ENCODE data around the gene PCDHB4.
"Not testable (repeated sequence)": the region's sequence is repeated elsewhere in the genome, so short reads cannot be mapped to it uniquely, and the experiment has no call there.

PCDHB4 gene

DNA sequence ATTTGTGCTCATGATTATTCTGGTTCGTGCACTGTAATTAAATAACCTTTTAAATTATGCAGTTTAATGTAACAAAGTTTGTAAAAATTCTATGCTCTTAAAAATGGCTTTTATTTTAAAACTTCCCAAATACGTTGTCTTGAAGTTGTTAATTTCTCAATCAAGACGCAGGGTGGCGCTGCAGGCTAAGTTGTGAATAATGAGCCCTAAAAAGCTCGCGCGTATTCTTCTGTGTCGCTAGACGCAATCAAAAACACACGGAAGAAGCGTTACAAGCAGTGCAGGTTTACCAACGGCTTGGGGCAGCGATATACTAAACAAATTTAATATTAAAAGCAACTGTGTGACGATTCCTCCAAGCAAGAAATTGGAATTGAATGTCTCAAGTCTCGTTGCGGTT lies at the start of gene PCDHB4:
Gene PCDHB4 (plus strand): TSS at position 256 of the 400 bp plus-strand sequence. CDS start 181 bp downstream, outside the sequence.
- H3K4me3 ChIP-seq (replicated peaks; ENCODE audit: low read depth, low read length), result no peak within 1 kb of the TSS
- TF ChIP-seq, protein P1, sequence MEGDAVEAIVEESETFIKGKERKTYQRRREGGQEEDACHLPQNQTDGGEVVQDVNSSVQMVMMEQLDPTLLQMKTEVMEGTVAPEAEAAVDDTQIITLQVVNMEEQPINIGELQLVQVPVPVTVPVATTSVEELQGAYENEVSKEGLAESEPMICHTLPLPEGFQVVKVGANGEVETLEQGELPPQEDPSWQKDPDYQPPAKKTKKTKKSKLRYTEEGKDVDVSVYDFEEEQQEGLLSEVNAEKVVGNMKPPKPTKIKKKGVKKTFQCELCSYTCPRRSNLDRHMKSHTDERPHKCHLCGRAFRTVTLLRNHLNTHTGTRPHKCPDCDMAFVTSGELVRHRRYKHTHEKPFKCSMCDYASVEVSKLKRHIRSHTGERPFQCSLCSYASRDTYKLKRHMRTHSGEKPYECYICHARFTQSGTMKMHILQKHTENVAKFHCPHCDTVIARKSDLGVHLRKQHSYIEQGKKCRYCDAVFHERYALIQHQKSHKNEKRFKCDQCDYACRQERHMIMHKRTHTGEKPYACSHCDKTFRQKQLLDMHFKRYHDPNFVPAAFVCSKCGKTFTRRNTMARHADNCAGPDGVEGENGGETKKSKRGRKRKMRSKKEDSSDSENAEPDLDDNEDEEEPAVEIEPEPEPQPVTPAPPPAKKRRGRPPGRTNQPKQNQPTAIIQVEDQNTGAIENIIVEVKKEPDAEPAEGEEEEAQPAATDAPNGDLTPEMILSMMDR (IDR thresholded peaks at IDR 0.05; ENCODE audit: low read depth, low read length, missing control alignments), result peak; percentile 22
- no peak for DNase-seq (ENCODE audit: extremely low read depth, low read depth)

DNA sequence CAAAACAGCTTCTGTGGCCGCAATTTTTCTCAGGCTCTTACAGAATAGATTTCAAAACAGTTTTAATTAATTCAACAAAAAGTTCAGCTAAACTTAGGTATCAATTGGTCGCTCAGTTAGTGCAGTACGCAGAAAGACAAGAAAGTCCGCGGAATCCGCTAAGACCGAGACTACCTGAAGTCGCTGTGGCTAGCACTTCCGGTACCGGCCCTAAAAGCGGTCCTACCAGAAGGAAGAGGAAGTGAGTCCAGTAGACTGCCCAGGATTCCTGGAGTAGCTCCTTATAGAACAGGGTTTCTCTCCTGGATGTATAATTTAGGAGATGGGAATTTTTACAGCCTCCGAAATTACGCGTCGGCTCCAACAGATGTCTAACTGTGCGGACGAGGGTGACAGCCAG lies 43.8 kb upstream of the PCDHB4 start:
- no peak overlapping the region for H3K4me3 ChIP-seq (replicated peaks; ENCODE audit: low read depth, low read length)
- DNase-seq (ENCODE audit: extremely low read depth, low read depth), result no peak
- TF ChIP-seq, protein P1 (IDR thresholded peaks at IDR 0.05; ENCODE audit: low read depth, low read length, missing control alignments), result no peak

DNA sequence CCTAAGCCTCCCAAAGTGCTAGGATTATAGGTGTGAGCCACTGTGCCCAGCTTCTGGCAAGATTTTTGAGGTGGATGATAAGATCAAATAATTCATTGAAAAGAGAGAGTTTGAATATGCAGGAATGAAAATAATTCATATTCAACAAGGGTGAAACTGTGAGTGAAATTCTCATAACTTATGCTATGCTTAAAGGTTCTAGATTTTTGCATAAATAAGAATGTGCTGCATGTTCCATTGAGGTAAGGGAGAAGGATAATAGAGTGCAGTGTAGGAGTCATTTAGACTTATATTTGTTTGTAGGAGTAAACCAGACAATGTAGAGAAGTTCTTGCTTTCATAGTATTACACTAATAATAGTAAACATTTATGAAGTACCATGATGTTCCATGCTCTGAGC lies 39.4 kb upstream of the PCDHB4 start:
- TF ChIP-seq, protein P1 (IDR thresholded peaks at IDR 0.05; ENCODE audit: low read depth, low read length, missing control alignments), result no peak
- no peak overlapping the region for H3K4me3 ChIP-seq (replicated peaks; ENCODE audit: low read depth, low read length)

DNA sequence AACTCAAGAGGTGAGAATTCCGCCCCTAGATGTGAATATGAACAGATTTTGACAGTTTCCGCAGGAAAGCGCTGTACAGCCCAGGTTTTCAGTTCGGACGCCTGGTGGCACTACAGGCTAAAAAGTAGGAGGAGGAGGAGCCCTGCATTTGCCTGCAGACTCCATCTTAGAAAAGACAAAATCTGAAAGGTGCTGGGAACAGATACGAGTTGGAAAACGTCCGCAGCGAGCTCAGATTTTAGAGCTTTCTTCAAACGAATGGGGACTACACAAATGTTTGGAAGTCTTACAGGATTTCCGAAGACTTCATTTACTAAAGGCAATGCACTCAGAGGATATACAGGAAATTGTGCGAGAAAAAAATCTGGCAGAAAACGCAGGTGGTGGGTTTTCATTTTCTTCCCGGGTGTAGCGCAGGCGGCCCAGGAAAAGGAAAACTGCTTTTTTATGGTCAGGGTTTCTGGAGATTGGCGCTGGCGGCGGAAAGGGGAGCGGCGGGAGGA lies 37.1 kb upstream of the PCDHB4 start:
- 0 out of 2 replicates have a peak overlapping the region, but pooled peaks have one; percentile 13 for H3K4me3 ChIP-seq (replicated peaks; ENCODE audit: low read depth, low read length)
- no peak for DNase-seq (ENCODE audit: extremely low read depth, low read depth)
- TF ChIP-seq, protein P1 (IDR thresholded peaks at IDR 0.05; ENCODE audit: low read depth, low read length, missing control alignments), result peak; percentile 23

More for the DNA sequence above, 39.4 kb upstream of the PCDHB4 start:
- no peak for DNase-seq (ENCODE audit: extremely low read depth, low read depth)

DNA sequence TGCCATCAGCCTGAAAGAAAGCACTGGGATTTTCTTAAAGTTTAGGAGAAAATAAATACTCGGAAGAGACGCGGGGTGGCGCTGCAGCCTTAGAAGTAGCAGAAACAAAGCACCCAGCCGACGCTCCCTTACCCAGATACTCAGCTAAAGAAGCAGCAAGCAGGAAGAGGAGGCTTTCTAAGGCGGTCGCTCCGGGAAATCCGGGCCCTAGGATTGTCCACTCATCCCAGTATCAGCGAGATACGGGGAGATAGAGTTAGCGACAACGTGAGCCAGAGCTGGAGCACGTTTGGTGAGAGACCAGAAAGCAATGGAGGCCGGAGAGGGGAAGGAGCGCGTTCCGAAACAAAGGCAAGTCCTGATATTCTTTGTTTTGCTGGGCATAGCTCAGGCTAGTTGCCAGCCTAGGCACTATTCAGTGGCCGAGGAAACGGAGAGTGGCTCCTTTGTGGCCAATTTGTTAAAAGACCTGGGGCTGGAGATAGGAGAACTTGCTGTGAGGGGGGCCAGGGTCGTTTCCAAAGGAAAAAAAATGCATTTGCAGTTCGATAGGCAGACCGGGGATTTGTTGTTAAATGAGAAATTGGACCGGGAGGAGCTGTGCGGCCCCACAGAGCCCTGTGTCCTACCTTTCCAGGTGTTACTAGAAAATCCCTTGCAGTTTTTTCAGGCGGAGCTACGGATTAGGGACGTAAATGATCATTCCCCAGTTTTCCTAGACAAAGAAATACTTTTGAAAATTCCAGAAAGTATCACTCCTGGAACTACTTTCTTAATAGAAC lies 26.9 kb upstream of the PCDHB4 start, which contains the start of gene PCDHB2:
Gene PCDHB2 (plus strand): TSS at position 135 of the 782 bp plus-strand sequence. CDS start 176 bp downstream, at position 311.
- no peak for DNase-seq (ENCODE audit: extremely low read depth, low read depth)
- TF ChIP-seq, protein P1 (IDR thresholded peaks at IDR 0.05; ENCODE audit: low read depth, low read length, missing control alignments), result peak; percentile 9
- H3K4me3 ChIP-seq (replicated peaks; ENCODE audit: low read depth, low read length), result no peak within 1 kb of the TSS

DNA sequence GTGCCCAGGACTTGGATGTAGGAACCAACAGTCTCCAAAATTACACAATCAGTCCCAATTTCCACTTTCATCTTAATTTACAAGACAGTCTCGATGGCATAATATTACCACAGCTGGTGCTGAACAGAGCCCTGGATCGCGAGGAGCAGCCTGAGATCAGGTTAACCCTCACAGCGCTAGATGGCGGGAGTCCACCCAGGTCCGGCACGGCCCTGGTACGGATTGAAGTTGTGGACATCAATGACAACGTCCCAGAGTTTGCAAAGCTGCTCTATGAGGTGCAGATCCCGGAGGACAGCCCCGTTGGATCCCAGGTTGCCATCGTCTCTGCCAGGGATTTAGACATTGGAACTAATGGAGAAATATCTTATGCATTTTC lies 26.4 kb upstream of the PCDHB4 start:
- TF ChIP-seq, protein P1 (IDR thresholded peaks at IDR 0.05; ENCODE audit: low read depth, low read length, missing control alignments), result no peak
- DNase-seq (ENCODE audit: extremely low read depth, low read depth), result no peak
- no peak overlapping the region for H3K4me3 ChIP-seq (replicated peaks; ENCODE audit: low read depth, low read length)

DNA sequence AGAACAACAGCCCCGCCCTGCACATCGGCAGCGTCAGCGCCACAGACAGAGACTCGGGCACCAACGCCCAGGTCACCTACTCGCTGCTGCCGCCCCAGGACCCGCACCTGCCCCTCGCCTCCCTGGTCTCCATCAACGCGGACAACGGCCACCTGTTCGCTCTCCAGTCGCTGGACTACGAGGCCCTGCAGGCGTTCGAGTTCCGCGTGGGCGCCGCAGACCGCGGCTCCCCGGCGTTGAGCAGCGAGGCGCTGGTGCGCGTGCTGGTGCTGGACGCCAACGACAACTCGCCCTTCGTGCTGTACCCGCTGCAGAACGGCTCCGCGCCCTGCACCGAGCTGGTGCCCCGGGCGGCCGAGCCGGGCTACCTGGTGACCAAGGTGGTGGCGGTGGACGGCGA lies 25.4 kb upstream of the PCDHB4 start:
- not testable (repeated sequence) for DNase-seq (ENCODE audit: extremely low read depth, low read depth); H3K4me3 ChIP-seq (replicated peaks; ENCODE audit: low read depth, low read length)

DNA sequence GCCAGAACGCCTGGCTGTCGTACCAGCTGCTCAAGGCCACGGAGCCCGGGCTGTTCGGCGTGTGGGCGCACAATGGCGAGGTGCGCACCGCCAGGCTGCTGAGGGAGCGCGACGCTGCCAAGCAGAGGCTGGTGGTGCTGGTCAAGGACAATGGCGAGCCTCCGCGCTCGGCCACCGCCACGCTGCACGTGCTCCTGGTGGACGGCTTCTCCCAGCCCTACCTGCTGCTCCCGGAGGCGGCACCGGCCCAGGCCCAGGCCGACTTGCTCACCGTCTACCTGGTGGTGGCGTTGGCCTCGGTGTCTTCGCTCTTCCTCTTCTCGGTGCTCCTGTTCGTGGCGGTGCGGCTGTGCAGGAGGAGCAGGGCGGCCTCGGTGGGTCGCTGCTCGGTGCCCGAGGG lies 25.0 kb upstream of the PCDHB4 start:
- not testable (repeated sequence) for DNase-seq (ENCODE audit: extremely low read depth, low read depth); H3K4me3 ChIP-seq (replicated peaks; ENCODE audit: low read depth, low read length)

All from HFF-Myc (cell line).